HG03342 (cell line): Measurements from ENCODE around the gene KANSL1.

Experiments
- ATAC-seq: cut with Tn5 transposase; IDR thresholded peaks from one replicate; pipeline ENCODE4 v1.9.1; 2021; ENCODE audit warnings: mild to moderate bottlenecking, moderate library complexity; ENCODE audit not compliant: unreplicated experiment

The KANSL1 gene

GRCh38 chr17:46085522-46085921, 107.7 kb downstream of the KANSL1 start:
- ATAC-seq = no peak

- no peak for ATAC-seq
These were observed 111.0 kb downstream of the KANSL1 start for GRCh38 chr17:46082257-46082656.

GRCh38 chr17:46081018-46081320, 112.3 kb downstream of the KANSL1 start:
- ATAC-seq = no peak

- no peak for ATAC-seq
These were observed 112.9 kb downstream of the KANSL1 start for GRCh38 chr17:46080118-46081017.

- no peak for ATAC-seq
These were observed 114.6 kb downstream of the KANSL1 start for GRCh38 chr17:46078675-46079074.

GRCh38 chr17:46074540-46074939, 118.7 kb downstream of the KANSL1 start:
- no peak for ATAC-seq

GRCh38 chr17:46072998-46073397, 120.2 kb downstream of the KANSL1 start:
- no peak for ATAC-seq

- no peak for ATAC-seq
These were observed 121.4 kb downstream of the KANSL1 start for GRCh38 chr17:46071796-46072195.

GRCh38 chr17:46064460-46064859, 128.8 kb downstream of the KANSL1 start:
- no peak for ATAC-seq

GRCh38 chr17:46063241-46063640, 130.0 kb downstream of the KANSL1 start:
- no peak for ATAC-seq

- ATAC-seq = no peak
These were observed 131.8 kb downstream of the KANSL1 start for GRCh38 chr17:46061435-46061834.

- ATAC-seq = no peak
These were observed 132.8 kb downstream of the KANSL1 start for GRCh38 chr17:46060461-46060860.

GRCh38 chr17:46059486-46059885, 133.7 kb downstream of the KANSL1 start:
- ATAC-seq = no peak

- no peak for ATAC-seq
These were observed 135.9 kb downstream of the KANSL1 start for GRCh38 chr17:46057366-46057765.

GRCh38 chr17:46056800-46057304, 136.4 kb downstream of the KANSL1 start:
- ATAC-seq = no peak

GRCh38 chr17:46053911-46054534, 139.2 kb downstream of the KANSL1 start:
- ATAC-seq = no peak

GRCh38 chr17:46049656-46050055, 143.6 kb downstream of the KANSL1 start:
- ATAC-seq = no peak

- no peak for ATAC-seq
These were observed 145.4 kb downstream of the KANSL1 start for GRCh38 chr17:46047856-46048255.

GRCh38 chr17:46047398-46047797, 145.8 kb downstream of the KANSL1 start:
- ATAC-seq = no peak

GRCh38 chr17:46046957-46047356, 146.3 kb downstream of the KANSL1 start:
- ATAC-seq = no peak

- no peak for ATAC-seq
These were observed 147.6 kb downstream of the KANSL1 start for GRCh38 chr17:46045639-46046038.

GRCh38 chr17:46044989-46045388, 148.2 kb downstream of the KANSL1 start:
- ATAC-seq = no peak
